ENCODE results near the gene AGAP3.
A peak's percentile ranks its signal among the peaks of the same experiment; 100 is the strongest.

Gene AGAP3

DNA sequence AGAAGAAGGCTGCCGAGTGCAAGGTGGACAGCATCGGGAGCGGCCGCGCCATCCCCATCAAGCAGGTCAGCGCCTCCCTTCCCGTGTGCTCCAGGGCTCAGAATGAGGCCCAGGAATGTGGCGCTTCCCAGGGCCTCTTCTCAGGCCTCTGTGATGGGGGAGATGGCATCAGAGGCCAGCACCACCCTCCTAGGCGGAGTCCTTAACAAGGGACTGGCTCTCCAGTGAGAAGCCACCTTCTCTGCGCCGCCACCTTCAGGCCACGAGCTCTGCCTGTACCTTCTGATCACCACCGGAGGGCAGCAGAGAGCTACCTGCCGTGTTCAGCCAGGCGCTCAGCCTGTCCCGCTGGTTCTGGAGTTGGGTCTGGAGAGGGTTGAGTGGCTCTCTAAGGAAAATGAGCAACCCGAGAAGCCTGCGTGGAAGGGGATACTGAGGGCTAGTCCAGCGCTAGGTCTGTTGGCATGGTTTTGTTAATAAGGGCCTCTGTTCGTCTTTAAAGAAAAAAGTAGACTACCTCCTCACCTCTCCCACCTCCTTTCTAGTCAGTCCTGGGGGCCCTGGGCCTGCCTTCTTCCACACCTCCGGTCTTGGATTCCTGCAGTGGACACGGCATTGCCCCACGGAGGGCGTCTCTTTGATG lies 37.7 kb downstream of the AGAP3 start:
- Histone ChIP-seq H3K9ac (ENCODE audit: low read length) (no peak overlapping the region), H3K4me1 (ENCODE audit: control insufficient read depth, insufficient read depth, low read length) (no peaks in the 10 kb centered on the region), H3K27ac (ENCODE audit: low read depth, low read length) (no peak overlapping the region), H3K36me3 (ENCODE audit: control insufficient read depth, insufficient read depth, low read length) (peaks cover 33% of the 10 kb centered on the region), H3K27me3 (ENCODE audit: control insufficient read depth, insufficient read depth, low read length) (no peaks in the 10 kb centered on the region), H3K4me3 (ENCODE audit: low read length) (no peak overlapping the region)

DNA sequence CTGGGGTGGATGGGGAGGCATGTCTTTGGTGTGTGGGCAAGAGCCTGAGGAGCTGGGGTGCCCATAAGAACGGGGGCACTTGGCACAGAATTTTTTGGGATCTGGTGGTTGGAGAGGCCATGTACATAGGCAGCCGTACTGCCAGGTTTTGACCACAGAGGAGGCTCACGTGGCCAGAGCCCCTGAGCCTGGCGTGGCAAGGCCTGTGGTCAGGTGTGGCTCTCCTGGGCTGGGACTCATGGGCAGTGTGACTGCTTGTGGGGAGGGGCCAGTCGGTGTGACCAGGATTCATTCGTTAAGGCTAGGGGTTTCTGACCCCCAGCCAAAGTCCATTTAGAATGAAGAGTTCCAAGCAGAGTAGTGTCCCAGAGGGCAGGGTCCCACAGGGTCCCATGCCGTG lies 38.2 kb downstream of the AGAP3 start:
- no peak overlapping the region for H3K27ac ChIP-seq (ENCODE audit: low read depth, low read length)

DNA sequence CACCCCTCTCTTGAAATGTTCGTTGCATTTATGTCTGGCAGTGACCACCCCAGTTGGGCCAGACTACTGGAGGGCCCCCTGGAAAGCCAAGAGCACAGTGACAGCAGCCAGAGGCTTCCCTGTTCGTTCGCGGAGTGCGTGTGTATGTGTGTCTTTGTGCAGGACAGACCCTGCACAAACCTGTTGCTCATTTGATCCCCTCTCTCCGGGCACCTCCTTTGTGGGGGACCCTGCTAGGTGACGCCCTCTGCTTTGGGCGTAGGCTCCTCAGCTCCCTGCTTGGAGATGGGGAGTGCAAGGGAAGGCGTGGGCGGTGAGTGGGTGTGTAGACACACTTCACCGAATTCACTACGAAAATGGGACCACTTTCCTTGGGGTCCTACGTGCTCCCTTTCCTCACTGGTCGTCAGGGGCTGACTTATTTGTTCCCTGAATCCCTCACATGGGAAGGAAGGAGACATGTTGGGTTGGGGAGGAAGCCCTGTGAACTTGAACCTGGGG lies 38.7 kb downstream of the AGAP3 start:
- no peak overlapping the region for H3K27ac ChIP-seq (ENCODE audit: low read depth, low read length)
- H3K36me3 ChIP-seq (ENCODE audit: control insufficient read depth, insufficient read depth, low read length): peaks cover 29% of the 10 kb centered on the region
- H3K27me3 ChIP-seq (ENCODE audit: control insufficient read depth, insufficient read depth, low read length): no peaks in the 10 kb centered on the region
- H3K4me1 ChIP-seq (ENCODE audit: control insufficient read depth, insufficient read depth, low read length): no peaks in the 10 kb centered on the region
- no peak overlapping the region for H3K9ac ChIP-seq (ENCODE audit: low read length)
- H3K4me3 ChIP-seq (ENCODE audit: low read length): peak overlapping the region; percentile 19

More for the DNA sequence above, 38.2 kb downstream of the AGAP3 start:
- no peaks in the 10 kb centered on the region for H3K27me3 ChIP-seq (ENCODE audit: control insufficient read depth, insufficient read depth, low read length)
- H3K4me1 ChIP-seq (ENCODE audit: control insufficient read depth, insufficient read depth, low read length): no peaks in the 10 kb centered on the region
- H3K9ac ChIP-seq (ENCODE audit: low read length): no peak overlapping the region
- no peak overlapping the region for H3K4me3 ChIP-seq (ENCODE audit: low read length)
- peaks cover 30% of the 10 kb centered on the region for H3K36me3 ChIP-seq (ENCODE audit: control insufficient read depth, insufficient read depth, low read length)

DNA sequence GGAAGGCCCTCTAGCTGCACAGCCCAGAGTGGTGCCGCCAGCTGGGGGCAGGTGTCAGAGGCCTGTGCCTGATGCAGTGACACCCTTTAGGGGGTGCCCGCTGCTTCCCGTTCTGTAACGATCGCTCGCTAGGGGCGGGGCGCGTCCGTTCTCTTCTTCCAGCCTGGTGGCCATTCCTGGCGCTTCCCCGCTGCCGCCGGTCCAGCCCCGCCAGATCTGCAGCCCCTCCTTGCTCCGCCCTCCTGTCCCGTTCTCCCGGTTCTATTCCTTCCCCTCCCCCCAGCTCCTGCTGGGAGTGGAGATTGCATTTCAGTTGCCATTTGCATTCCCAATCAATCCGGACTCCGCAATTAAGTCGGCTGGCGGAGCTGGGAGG lies 39.2 kb downstream of the AGAP3 start:
- Histone ChIP-seq H3K27me3 (ENCODE audit: control insufficient read depth, insufficient read depth, low read length) (no peaks in the 10 kb centered on the region), H3K4me1 (ENCODE audit: control insufficient read depth, insufficient read depth, low read length) (no peaks in the 10 kb centered on the region), H3K36me3 (ENCODE audit: control insufficient read depth, insufficient read depth, low read length) (peaks cover 28% of the 10 kb centered on the region), H3K9ac (ENCODE audit: low read length) (no peak overlapping the region), H3K27ac (ENCODE audit: low read depth, low read length) (no peak overlapping the region), H3K4me3 (ENCODE audit: low read length) (peak overlapping the region; percentile 19)

DNA sequence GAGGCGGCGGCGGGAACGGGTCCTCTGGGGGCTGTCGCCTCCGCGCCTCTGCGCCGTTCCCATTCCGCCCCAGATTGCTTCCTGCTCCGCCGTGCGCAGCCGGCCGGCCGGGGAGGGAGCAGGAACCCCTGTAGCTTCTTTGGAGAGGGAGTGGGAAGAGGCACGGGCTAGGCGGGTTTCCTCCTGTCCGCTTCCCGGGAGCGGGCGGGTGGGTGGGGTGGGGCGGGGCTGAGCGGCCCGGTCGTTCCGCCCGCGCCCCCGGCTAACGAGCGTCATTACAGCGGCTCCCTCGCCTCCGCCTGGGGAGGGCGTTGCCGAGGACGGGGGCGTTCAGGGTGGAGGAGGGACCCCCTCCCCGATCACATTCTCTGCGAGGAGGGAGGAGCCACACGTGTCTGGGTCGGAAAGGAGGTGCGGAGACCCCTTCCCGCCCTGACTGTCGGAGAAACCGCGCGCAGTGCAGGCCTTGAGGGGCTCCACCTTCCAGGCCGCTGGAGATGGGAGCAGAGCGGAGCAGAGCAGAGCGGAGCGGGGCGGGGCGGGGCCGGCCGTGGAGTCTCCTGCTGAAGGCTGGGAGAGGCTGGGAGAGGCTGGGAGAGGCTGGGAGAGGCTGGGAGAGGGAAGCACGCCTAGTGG lies 39.7 kb downstream of the AGAP3 start:
- Histone ChIP-seq H3K9ac (ENCODE audit: low read length) (no peak overlapping the region), H3K36me3 (ENCODE audit: control insufficient read depth, insufficient read depth, low read length) (peaks cover 29% of the 10 kb centered on the region), H3K27ac (ENCODE audit: low read depth, low read length) (no peak overlapping the region), H3K4me1 (ENCODE audit: control insufficient read depth, insufficient read depth, low read length) (no peaks in the 10 kb centered on the region), H3K4me3 (ENCODE audit: low read length) (peak overlapping the region; percentile 19), H3K27me3 (ENCODE audit: control insufficient read depth, insufficient read depth, low read length) (no peaks in the 10 kb centered on the region)

DNA sequence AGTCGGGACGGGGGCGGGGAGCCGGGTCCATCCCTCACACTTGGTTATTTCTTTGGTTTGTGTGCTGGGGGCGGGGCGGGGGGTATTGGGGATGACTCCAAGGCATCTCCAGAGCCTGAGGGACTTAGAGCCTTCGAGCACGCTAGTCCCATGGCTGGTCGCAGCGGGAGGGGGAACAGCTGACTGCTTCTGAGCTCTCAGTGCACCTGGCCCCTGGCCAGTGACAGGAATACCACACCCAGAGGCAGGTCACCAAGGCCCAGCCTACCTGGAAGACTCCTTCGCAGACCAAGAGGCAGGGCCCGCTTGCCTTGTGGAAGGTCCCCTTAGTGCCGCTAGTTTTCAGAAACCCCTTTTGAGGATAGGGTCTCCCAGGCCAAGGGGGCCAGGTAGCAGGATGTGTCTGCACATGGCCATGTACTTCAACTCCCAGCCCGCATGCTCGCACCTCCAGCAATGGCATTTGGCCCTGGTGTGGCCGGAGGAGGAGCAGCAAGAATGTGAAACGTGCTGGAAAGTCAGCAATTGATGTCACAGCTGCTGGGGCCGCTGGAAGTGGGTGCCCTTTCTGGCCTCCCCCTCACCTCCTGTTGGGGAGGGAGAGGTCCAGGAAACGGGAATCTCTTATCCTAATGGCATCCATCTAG lies 40.3 kb downstream of the AGAP3 start:
- no peak overlapping the region for H3K4me3 ChIP-seq (ENCODE audit: low read length)
- H3K4me1 ChIP-seq (ENCODE audit: control insufficient read depth, insufficient read depth, low read length): no peaks in the 10 kb centered on the region
- no peak overlapping the region for H3K27ac ChIP-seq (ENCODE audit: low read depth, low read length)
- peaks cover 25% of the 10 kb centered on the region for H3K36me3 ChIP-seq (ENCODE audit: control insufficient read depth, insufficient read depth, low read length)
- H3K9ac ChIP-seq (ENCODE audit: low read length): no peak overlapping the region
- H3K27me3 ChIP-seq (ENCODE audit: control insufficient read depth, insufficient read depth, low read length): no peaks in the 10 kb centered on the region

DNA sequence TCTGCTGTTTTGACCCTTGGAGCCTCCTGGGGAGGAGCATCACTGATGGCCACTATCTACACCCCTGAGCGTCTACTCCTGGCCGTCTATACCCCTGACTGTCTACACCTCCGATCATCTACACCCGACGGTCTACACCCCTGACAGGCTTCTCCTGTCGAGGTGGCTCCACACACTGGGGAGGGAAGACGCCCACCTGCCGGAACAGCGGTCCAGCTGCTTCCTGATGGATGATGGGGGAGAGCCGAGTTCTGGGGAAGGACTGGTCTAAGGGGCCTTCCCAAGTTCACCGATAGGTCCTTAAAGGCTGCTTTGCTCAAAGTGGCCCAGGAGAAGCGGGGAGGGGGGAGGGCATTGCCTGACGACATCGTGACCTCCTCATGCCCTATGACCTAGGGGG lies 41.9 kb downstream of the AGAP3 start:
- no peaks in the 10 kb centered on the region for H3K27me3 ChIP-seq (ENCODE audit: control insufficient read depth, insufficient read depth, low read length)
- no peak overlapping the region for H3K9ac ChIP-seq (ENCODE audit: low read length)
- no peak overlapping the region for H3K4me3 ChIP-seq (ENCODE audit: low read length)
- H3K4me1 ChIP-seq (ENCODE audit: control insufficient read depth, insufficient read depth, low read length): no peaks in the 10 kb centered on the region
- peaks cover 24% of the 10 kb centered on the region for H3K36me3 ChIP-seq (ENCODE audit: control insufficient read depth, insufficient read depth, low read length)
- no peak overlapping the region for H3K27ac ChIP-seq (ENCODE audit: low read depth, low read length)

DNA sequence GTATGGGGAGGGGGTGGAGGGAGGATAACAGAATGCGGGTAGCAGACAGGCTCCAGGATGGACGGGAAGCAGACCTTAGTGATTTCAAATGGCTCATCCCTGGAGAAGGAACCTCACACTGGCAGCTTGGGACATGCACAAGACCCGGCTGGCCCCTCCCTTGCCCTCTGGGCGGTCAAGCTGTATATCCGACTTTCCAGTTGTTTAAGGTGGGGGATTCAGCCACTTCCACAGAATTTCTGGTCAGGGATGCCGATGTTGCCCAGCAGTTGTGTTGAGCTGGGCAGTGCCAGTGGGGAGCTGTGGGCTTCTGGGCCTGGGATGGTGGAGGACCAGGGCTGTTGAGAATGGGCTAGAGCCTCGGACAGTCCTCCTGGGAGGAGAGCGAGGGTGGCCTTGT lies 42.4 kb downstream of the AGAP3 start:
- H3K9ac ChIP-seq (ENCODE audit: low read length): no peak overlapping the region
- no peaks in the 10 kb centered on the region for H3K4me1 ChIP-seq (ENCODE audit: control insufficient read depth, insufficient read depth, low read length)
- H3K27me3 ChIP-seq (ENCODE audit: control insufficient read depth, insufficient read depth, low read length): no peaks in the 10 kb centered on the region
- no peak overlapping the region for H3K4me3 ChIP-seq (ENCODE audit: low read length)
- H3K27ac ChIP-seq (ENCODE audit: low read depth, low read length): no peak overlapping the region
- peaks cover 24% of the 10 kb centered on the region for H3K36me3 ChIP-seq (ENCODE audit: control insufficient read depth, insufficient read depth, low read length)

DNA sequence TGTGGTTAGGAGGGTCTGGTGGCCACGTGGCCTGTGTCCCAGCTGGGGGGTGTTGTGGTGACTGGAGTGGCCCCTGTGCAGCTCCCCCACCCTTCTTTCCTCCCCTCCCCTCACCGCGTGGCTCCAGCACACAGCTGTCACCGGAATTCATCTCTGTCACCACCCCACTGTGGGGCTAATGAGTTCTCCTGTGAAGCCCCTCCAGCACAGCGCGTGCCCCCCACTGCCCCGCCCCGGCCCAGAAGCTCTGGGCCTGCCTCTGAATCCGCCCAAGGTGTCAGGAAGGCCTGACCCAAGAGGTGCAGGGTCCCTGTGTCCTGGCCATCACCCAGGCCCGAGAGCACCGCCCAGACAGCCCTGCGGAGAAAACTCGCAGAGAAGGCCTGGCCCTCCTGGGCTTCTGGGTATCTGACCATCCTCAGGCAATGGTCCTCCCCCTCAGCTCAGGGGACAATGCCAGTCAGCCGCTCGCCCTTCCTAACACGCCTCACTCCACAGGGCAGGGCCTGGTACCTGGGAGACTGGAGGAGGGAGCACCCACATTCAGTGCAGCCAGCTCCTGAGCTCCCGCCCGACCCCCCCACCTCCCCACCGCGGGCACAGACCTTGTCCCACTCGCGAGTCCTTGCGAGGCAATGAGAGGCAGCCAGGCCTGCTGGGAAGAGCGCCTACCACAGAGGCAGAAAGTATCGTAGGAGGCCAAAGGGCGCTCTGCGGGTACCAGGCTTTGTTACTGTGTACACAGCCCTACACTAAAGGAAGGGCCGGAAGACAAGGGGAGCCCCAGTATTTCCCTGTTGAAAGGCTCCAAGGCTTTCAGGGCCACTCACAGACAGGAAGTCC lies 43.1 kb downstream of the AGAP3 start:
- H3K9ac ChIP-seq (ENCODE audit: low read length): no peak overlapping the region
- no peak overlapping the region for H3K4me3 ChIP-seq (ENCODE audit: low read length)
- no peaks in the 10 kb centered on the region for H3K4me1 ChIP-seq (ENCODE audit: control insufficient read depth, insufficient read depth, low read length)
- H3K36me3 ChIP-seq (ENCODE audit: control insufficient read depth, insufficient read depth, low read length): peaks cover 24% of the 10 kb centered on the region
- no peaks in the 10 kb centered on the region for H3K27me3 ChIP-seq (ENCODE audit: control insufficient read depth, insufficient read depth, low read length)
- H3K27ac ChIP-seq (ENCODE audit: low read depth, low read length): no peak overlapping the region

DNA sequence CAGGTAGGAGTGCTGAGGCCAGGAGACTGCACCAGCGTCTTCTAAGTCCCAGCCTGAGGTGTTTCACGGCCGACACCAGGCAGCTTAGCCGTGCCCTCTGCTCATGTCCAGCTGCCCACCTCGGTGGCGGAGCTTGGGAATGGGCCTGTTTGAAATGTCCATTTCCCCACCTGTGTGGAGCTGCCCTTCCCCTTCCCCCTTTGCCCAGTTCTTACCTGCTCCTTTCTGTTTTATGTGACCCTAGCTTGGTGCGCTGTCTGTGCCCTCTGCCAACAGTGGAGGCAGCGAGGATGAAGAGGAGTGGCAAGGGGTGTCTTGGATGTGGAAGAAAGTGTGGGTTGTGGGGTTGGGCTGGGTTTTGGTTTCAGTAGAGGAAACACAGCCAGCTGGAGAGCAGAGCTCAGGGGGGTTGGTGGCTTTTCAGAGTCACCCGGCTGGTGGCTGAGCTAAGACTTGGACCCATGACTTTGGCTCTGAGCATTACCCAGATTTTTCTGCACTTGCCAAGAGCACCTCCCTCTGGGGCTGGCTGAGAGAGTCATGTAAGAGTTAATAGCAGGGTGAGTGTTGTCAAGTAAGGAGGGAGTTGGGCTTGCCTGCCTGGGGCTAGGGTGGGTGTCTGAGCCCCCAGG lies 43.8 kb downstream of the AGAP3 start:
- no peaks in the 10 kb centered on the region for H3K4me1 ChIP-seq (ENCODE audit: control insufficient read depth, insufficient read depth, low read length)
- H3K4me3 ChIP-seq (ENCODE audit: low read length): no peak overlapping the region
- H3K27me3 ChIP-seq (ENCODE audit: control insufficient read depth, insufficient read depth, low read length): no peaks in the 10 kb centered on the region
- H3K9ac ChIP-seq (ENCODE audit: low read length): no peak overlapping the region
- peaks cover 30% of the 10 kb centered on the region for H3K36me3 ChIP-seq (ENCODE audit: control insufficient read depth, insufficient read depth, low read length)
- H3K27ac ChIP-seq (ENCODE audit: low read depth, low read length): no peak overlapping the region

DNA sequence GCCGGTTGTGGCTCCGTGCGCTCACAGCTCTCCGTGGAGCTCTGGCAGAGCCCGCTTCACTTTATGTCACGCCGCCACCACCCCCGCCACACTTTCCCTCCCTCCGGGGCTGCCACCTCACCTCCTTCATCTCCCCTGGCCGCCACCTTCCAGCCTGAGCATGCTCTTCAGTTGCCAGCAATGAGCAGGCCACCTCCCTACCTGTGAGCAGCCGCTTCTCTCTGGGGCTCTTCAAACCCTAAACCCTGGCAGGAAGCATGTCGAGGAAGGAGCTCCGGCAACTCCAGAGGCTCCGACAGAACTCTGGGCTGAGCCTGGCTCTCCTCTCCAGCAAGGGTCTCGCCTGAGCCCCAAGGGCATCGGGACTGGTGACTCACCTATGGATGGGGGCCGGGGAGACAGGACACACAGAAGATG lies 44.5 kb downstream of the AGAP3 start:
- H3K4me3 ChIP-seq (ENCODE audit: low read length): no peak overlapping the region
- no peak overlapping the region for H3K27ac ChIP-seq (ENCODE audit: low read depth, low read length)
- no peak overlapping the region for H3K9ac ChIP-seq (ENCODE audit: low read length)
- no peaks in the 10 kb centered on the region for H3K4me1 ChIP-seq (ENCODE audit: control insufficient read depth, insufficient read depth, low read length)
- peaks cover 34% of the 10 kb centered on the region for H3K36me3 ChIP-seq (ENCODE audit: control insufficient read depth, insufficient read depth, low read length)
- H3K27me3 ChIP-seq (ENCODE audit: control insufficient read depth, insufficient read depth, low read length): no peaks in the 10 kb centered on the region

DNA sequence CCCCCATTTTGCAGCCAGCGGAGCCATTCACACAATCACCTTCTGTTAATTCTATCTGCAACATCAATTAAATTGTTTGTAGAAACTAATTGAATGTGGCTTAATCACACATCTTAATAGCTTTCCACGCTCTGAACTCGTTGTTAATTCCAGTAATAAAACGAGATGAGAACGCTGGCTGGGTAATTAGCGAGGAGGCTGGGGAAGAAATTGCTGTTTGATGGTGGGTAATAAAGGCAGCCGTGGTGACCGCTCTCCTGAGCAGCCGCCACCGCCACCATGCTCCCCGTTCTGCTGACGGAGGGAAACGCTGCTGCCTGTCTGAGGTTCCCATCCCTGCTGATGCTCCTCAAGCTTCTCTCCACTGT lies 44.9 kb downstream of the AGAP3 start:
- H3K4me1 ChIP-seq (ENCODE audit: control insufficient read depth, insufficient read depth, low read length): no peaks in the 10 kb centered on the region
- H3K36me3 ChIP-seq (ENCODE audit: control insufficient read depth, insufficient read depth, low read length): peaks cover 37% of the 10 kb centered on the region
- no peak overlapping the region for H3K27ac ChIP-seq (ENCODE audit: low read depth, low read length)
- no peak overlapping the region for H3K9ac ChIP-seq (ENCODE audit: low read length)
- no peak overlapping the region for H3K4me3 ChIP-seq (ENCODE audit: low read length)
- H3K27me3 ChIP-seq (ENCODE audit: control insufficient read depth, insufficient read depth, low read length): no peaks in the 10 kb centered on the region
